IMR-90 (cell line): Measurements from ENCODE around the gene SCYL2. TPM values are rescaled to one million over a fixed set of nuclear protein-coding genes. Genes with fewer than 3 reads are reported as not detected.

ENCODE experiments used
- ATAC-seq: fragments of 200-7000 bp; cut with Tn5 transposase; 2 replicates; pipeline ENCODE4 v1.9.1; 2020; ENCODE audit warnings: low read depth, mild to moderate bottlenecking, moderate library complexity
- BruUV-seq: library from RNA; stranded (reverse); fragments of 400-500 nt; replicated peaks from 2 replicates; lab custom pipeline; 2021; lab: Mats Ljungman, UMichigan
- CTCF ChIA-PET: fragments of 300-600 bp; formaldehyde crosslinking; extraction: SDS; loops from one replicate; lab custom pipeline; 2021; ENCODE audit warnings: antibody characterized with exemption; lab: Yijun Ruan, JAX
- POLR2A ChIA-PET: fragments of 300-600 bp; sonication (Branson Sonifier 250); formaldehyde crosslinking; loops from one replicate; lab custom pipeline; 2022; ENCODE audit warnings: antibody characterized with exemption; ENCODE audit not compliant: unreplicated experiment; lab: Charles Lee
- DNase-seq: peaks from one replicate; pipeline ENCODE4 v3.0.0; 2013
- H2AFZ ChIP-seq: replicated peaks from 2 replicates; pipeline ENCODE3; 2013; ENCODE audit warnings: low read length, mild to moderate bottlenecking; ENCODE audit not compliant: poor library complexity
- H2AK5ac ChIP-seq: 2 replicates; pipeline ENCODE4 v1.6.1; 2013; ENCODE audit warnings: low read depth, low read length, inconsistent platforms
- H2AK9ac ChIP-seq: replicated peaks from 2 replicates; pipeline ENCODE3; 2013; ENCODE audit warnings: mild to moderate bottlenecking, low read depth, low read length, moderate library complexity; ENCODE audit not compliant: poor library complexity
- H2BK120ac ChIP-seq: 2 replicates; pipeline ENCODE4 v1.6.1; 2013; ENCODE audit warnings: low read depth, low read length, inconsistent platforms
- H2BK15ac ChIP-seq: 3 replicates; pipeline ENCODE4 v1.6.1; 2013; ENCODE audit warnings: low read depth, low read length, inconsistent platforms
- H2BK20ac ChIP-seq: 2 replicates; pipeline ENCODE4 v1.6.1; 2013; ENCODE audit warnings: low read depth, mild to moderate bottlenecking, inconsistent platforms, low read length, moderate library complexity
- H2BK5ac ChIP-seq: 2 replicates; pipeline ENCODE4 v1.6.1; 2013; ENCODE audit warnings: mild to moderate bottlenecking, low read depth, low read length, inconsistent platforms; ENCODE audit not compliant: poor library complexity, severe bottlenecking
- H3K14ac ChIP-seq: replicated peaks from 2 replicates; pipeline ENCODE4 v1.6.1; 2013; ENCODE audit warnings: low read depth, low read length, inconsistent platforms
- H3K18ac ChIP-seq: 2 replicates; pipeline ENCODE4 v1.6.1; 2013; ENCODE audit warnings: low read depth, low read length, control low read depth
- H3K23ac ChIP-seq: 2 replicates; pipeline ENCODE4 v1.6.1; 2013; ENCODE audit warnings: low read depth, low read length, inconsistent platforms
- H3K27ac ChIP-seq: 2 replicates; pipeline ENCODE4 v1.5.1; 2013; ENCODE audit warnings: mild to moderate bottlenecking, control low read depth, low read length; ENCODE audit not compliant: insufficient read depth
- H3K27me3 ChIP-seq: 2 replicates; pipeline ENCODE4 v1.6.1; 2013; ENCODE audit warnings: low read length; ENCODE audit not compliant: control insufficient read depth, insufficient read depth
- H3K36me3 ChIP-seq: 2 replicates; pipeline ENCODE4 v1.6.1; 2013; ENCODE audit warnings: low read length, mixed read lengths; ENCODE audit not compliant: control insufficient read depth, insufficient read depth
- H3K4ac ChIP-seq: 2 replicates; pipeline ENCODE4 v1.6.1; 2013; ENCODE audit warnings: low read depth, low read length, inconsistent platforms
- H3K4me1 ChIP-seq: 2 replicates; pipeline ENCODE4 v1.6.1; 2013; ENCODE audit warnings: low read length, mixed read lengths; ENCODE audit not compliant: control insufficient read depth, insufficient read depth
- H3K4me2 ChIP-seq: 2 replicates; pipeline ENCODE4 v1.6.1; 2013; ENCODE audit warnings: low read depth, mild to moderate bottlenecking, control low read depth, low read length, moderate library complexity
- H3K4me3 ChIP-seq: 2 replicates; pipeline ENCODE4 v1.5.1; 2013; ENCODE audit warnings: low read depth, mild to moderate bottlenecking, control low read depth, low read length, moderate library complexity; ENCODE audit not compliant: insufficient read depth
- H3K56ac ChIP-seq: 2 replicates; pipeline ENCODE4 v1.6.1; 2013; ENCODE audit warnings: low read length, inconsistent platforms; ENCODE audit not compliant: insufficient read depth; ENCODE audit errors: extremely low read depth
- H3K79me1 ChIP-seq, 2 experiments: 2 replicates each; pipeline ENCODE4 v1.6.1; 2013; ENCODE audit warnings: low read length in 2 of 2, inconsistent platforms in 1 of 2, low read depth in 1 of 2
- H3K9ac ChIP-seq: 2 replicates; pipeline ENCODE4 v1.6.1; 2013; ENCODE audit warnings: low read depth, low read length, control low read depth
- H3K9me1 ChIP-seq: 2 replicates; pipeline ENCODE4 v1.6.1; 2013; ENCODE audit warnings: low read length, inconsistent platforms; ENCODE audit not compliant: insufficient read depth
- H3K9me3 ChIP-seq: 2 replicates; pipeline ENCODE4 v1.6.1; 2013; ENCODE audit warnings: low read length; ENCODE audit not compliant: control insufficient read depth, insufficient read depth
- H4K20me1 ChIP-seq: 2 replicates; pipeline ENCODE4 v1.6.1; 2013; ENCODE audit warnings: low read length, inconsistent platforms; ENCODE audit not compliant: insufficient read depth
- H4K5ac ChIP-seq: 2 replicates; pipeline ENCODE4 v1.6.1; 2013; ENCODE audit warnings: mild to moderate bottlenecking, low read depth, low read length, control low read depth
- H4K8ac ChIP-seq, 2 experiments: 2 replicates each; pipeline ENCODE4 v1.6.1; 2013; ENCODE audit warnings: low read depth in 2 of 2, low read length in 2 of 2, control low read depth in 1 of 2, inconsistent platforms in 1 of 2
- H4K91ac ChIP-seq: 2 replicates; pipeline ENCODE4 v1.6.1; 2013; ENCODE audit warnings: low read depth, low read length, inconsistent platforms; ENCODE audit not compliant: insufficient read depth
- CEBPB ChIP-seq: IDR thresholded peaks from 2 replicates; pipeline ENCODE4 v1.6.1; 2012; ENCODE audit warnings: low read depth, low read length, improper control_type of control experiment
- CHD1 ChIP-seq: IDR thresholded peaks from 2 replicates; pipeline ENCODE4 v1.6.1; 2012; ENCODE audit warnings: low read depth, low read length, improper control_type of control experiment
- CTCF ChIP-seq: conservative IDR thresholded peaks from 2 replicates; pipeline ENCODE4 v1.5.1; 2012; ENCODE audit warnings: mild to moderate bottlenecking, low read depth, low read length, improper control_type of control experiment
- FOS ChIP-seq: fragments of 150-350 bp; IDR thresholded peaks from 2 replicates; pipeline ENCODE4 v1.6.1; 2016; ENCODE audit warnings: low read depth, low read length
- MAFK ChIP-seq: IDR thresholded peaks from 2 replicates; pipeline ENCODE4 v1.6.1; 2012; ENCODE audit warnings: low read depth, low read length, improper control_type of control experiment
- MAZ ChIP-seq: IDR thresholded peaks from 2 replicates; pipeline ENCODE4 v1.6.1; 2012; ENCODE audit warnings: low read depth, mild to moderate bottlenecking, low read length, improper control_type of control experiment, moderate library complexity, borderline replicate concordance
- MXI1 ChIP-seq: IDR thresholded peaks from 2 replicates; pipeline ENCODE4 v1.6.1; 2012; ENCODE audit warnings: low read depth, mild to moderate bottlenecking, low read length, moderate library complexity, borderline replicate concordance
- NFE2L2 ChIP-seq: fragments of 150-350 bp; IDR thresholded peaks from 2 replicates; pipeline ENCODE4 v1.6.1; 2016; ENCODE audit warnings: low read depth, mild to moderate bottlenecking, low read length
- POLR2A ChIP-seq: IDR thresholded peaks from 2 replicates; pipeline ENCODE4 v1.6.1; 2012; ENCODE audit warnings: mild to moderate bottlenecking, low read depth, low read length
- RCOR1 ChIP-seq: IDR thresholded peaks from 2 replicates; pipeline ENCODE4 v1.6.1; 2012; ENCODE audit warnings: mild to moderate bottlenecking, low read length, improper control_type of control experiment; ENCODE audit not compliant: insufficient replicate concordance
- RFX5 ChIP-seq: IDR thresholded peaks from 2 replicates; pipeline ENCODE4 v1.8.0; 2012; ENCODE audit warnings: low read depth, mild to moderate bottlenecking, low read length, moderate library complexity
- SMC3 ChIP-seq: fragments of 150-350 bp; IDR thresholded peaks from 2 replicates; pipeline ENCODE4 v1.6.1; 2016; ENCODE audit warnings: low read depth, mild to moderate bottlenecking, antibody characterized with exemption, low read length, moderate library complexity
- WGBS, 2 experiments: methylation state at CpG; one replicate each; pipeline versions ENCODE4 v1.1.5 to v1.1.7; 2013; ENCODE audit warnings: missing lambda C conversion rate in 2 of 2; ENCODE audit not compliant: insufficient read length in 1 of 2; ENCODE audit errors: extremely low coverage in 2 of 2; 5-methylcytosine and 5-hydroxymethylcytosine counted together
- dilution Hi-C: fragments of 300-500 bp; cut with HindIII; formaldehyde crosslinking; loops from one replicate; pipeline ENCODE4 v1.14.3; 2018; ENCODE audit warnings: low sequenced_read_pairs; ENCODE audit not compliant: unreplicated experiment
- in situ Hi-C: fragments of 300-500 bp; cut with MboI; formaldehyde crosslinking; loops from 3 replicates; pipeline ENCODE4 v1.14.3; 2019; ENCODE audit warnings: low sequenced_read_pairs, inconsistent platforms, mixed read lengths
- intact Hi-C: fragments of 100-400 bp; cut with micrococcal nuclease; formaldehyde crosslinking; loops from 2 replicates; pipeline ENCODE4 v1.10.0; 2022
- polyA plus RNA-seq, 3 experiments: library from polyadenylated mRNA; depleted of rRNA; stranded (reverse); fragments of >200 nt; gene quantifications; 2 replicates each; pipeline ENCODE4 v1.2.3, GENCODE V29; 2012; ENCODE audit warnings: low replicate concordance in 1 of 3
- total RNA-seq: library from RNA; depleted of rRNA; stranded (reverse); fragments of >200 nt; gene quantifications from 2 replicates; pipeline ENCODE4 v1.2.3, GENCODE V29; 2012
- TF ChIP-seq, protein P1 (sequence below): fragments of 150-350 bp; IDR thresholded peaks from 2 replicates; pipeline ENCODE4 v1.6.1; 2016; ENCODE audit warnings: low read depth, mild to moderate bottlenecking, low read length, moderate library complexity, borderline replicate concordance
- TF ChIP-seq, protein P2 (sequence below): fragments of 150-350 bp; IDR thresholded peaks from 2 replicates; pipeline ENCODE4 v1.6.1; 2017; ENCODE audit warnings: mild to moderate bottlenecking, antibody characterized with exemption, low read length, low read depth

The SCYL2 gene
- total and polyA plus RNA-seq, 2 of the 4 experiments (the other 2 are of a cell fraction): 15.3 to 52.0 TPM

DNA sequence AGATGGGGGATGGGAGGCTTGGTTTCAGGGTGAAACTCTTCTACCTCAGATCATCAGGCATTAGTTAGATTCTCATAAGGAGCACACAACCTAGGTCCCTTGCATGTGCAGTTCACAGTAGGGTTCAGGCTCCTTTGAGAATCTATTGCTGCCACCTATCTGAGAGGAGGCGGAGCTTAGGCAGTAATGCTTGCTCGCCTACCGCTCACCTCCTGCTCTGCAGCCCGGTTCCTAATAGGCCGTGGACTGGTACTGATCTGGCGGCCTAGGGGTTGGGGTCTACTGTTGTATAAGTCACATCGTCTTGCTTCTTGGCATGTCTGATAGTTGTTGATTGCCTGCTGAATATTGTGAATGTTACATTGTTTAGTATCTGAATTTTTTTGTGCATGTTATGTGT lies 12.2 kb downstream of the SCYL2 start:
- CTCF ChIA-PET: interaction anchor here (0.6 to 1.3 kb wide), 3 partner anchors 11 to 455 kb away, joined by 3 to 4 read pairs (median 4); no protein-coding TSS in a partner anchor
- no TSS peak for BruUV-seq
- dilution Hi-C loops: no loop called here
- Histone ChIP-seq H2BK20ac (no peak overlapping the region), H3K9me1 (peaks cover 3% of the 10 kb centered on the region; the same call in 1 of the 2 replicates), H4K5ac (no peak overlapping the region), H2BK15ac (no peak overlapping the region), H3K23ac (no peak overlapping the region), H3K9me3 (no peaks in the 10 kb centered on the region), H3K79me1 (peaks cover 20 to 33% of the 10 kb centered on the region in 2 experiments; a peak in 3 of 4 replicates), H4K20me1 (peaks cover 20% of the 10 kb centered on the region), H2AFZ (no peak overlapping the region), H3K4me1 (peaks cover 2% of the 10 kb centered on the region; the same call in 1 of the 2 replicates), H3K4ac (no peak overlapping the region), H3K18ac (no peak overlapping the region), H3K36me3 (peaks cover 4% of the 10 kb centered on the region; the same call in 1 of the 2 replicates), H4K91ac (no peak overlapping the region), H2AK5ac (no peak overlapping the region), H3K56ac (no peak overlapping the region), H2AK9ac (no peak overlapping the region), H3K27me3 (no peaks in the 10 kb centered on the region), H2BK5ac (no peak overlapping the region), H3K4me2 (no peak overlapping the region), H2BK120ac (no peak overlapping the region), H3K4me3 (no peak overlapping the region), H4K8ac (no peak overlapping the region), H3K27ac (no peak overlapping the region), H3K14ac (no peak overlapping the region), H3K9ac (no peak overlapping the region)
- intact Hi-C loops: loop anchor here (5.0 kb wide), 1 partner anchor 33 kb away; no protein-coding TSS in a partner anchor
- no CpG with 5 or more reads among the region's 7 CpGs for WGBS, 2 experiments
- no peak for ATAC-seq
- no peak for DNase-seq
- TF ChIP-seq FOS: no peak
- TF ChIP-seq MXI1: no peak
- no peak for TF ChIP-seq SMC3
- TF ChIP-seq CTCF: no peak
- TF ChIP-seq POLR2A: no peak
- no peak for TF ChIP-seq RCOR1
- TF ChIP-seq RFX5: no peak
- no peak for TF ChIP-seq CHD1
- TF ChIP-seq, protein P1, sequence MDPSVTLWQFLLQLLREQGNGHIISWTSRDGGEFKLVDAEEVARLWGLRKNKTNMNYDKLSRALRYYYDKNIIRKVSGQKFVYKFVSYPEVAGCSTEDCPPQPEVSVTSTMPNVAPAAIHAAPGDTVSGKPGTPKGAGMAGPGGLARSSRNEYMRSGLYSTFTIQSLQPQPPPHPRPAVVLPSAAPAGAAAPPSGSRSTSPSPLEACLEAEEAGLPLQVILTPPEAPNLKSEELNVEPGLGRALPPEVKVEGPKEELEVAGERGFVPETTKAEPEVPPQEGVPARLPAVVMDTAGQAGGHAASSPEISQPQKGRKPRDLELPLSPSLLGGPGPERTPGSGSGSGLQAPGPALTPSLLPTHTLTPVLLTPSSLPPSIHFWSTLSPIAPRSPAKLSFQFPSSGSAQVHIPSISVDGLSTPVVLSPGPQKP: no peak
- no peak for TF ChIP-seq MAZ
- no peak for TF ChIP-seq CEBPB
- no peak for TF ChIP-seq NFE2L2
- TF ChIP-seq, protein P2, sequence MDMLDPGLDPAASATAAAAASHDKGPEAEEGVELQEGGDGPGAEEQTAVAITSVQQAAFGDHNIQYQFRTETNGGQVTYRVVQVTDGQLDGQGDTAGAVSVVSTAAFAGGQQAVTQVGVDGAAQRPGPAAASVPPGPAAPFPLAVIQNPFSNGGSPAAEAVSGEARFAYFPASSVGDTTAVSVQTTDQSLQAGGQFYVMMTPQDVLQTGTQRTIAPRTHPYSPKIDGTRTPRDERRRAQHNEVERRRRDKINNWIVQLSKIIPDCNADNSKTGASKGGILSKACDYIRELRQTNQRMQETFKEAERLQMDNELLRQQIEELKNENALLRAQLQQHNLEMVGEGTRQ: no peak
- TF ChIP-seq MAFK: no peak
- POLR2A ChIA-PET: interaction anchor here (0.6 kb wide), 1 partner anchor 78 kb away, joined by 12 read pairs; no protein-coding TSS in a partner anchor
- in situ Hi-C loops: no loop called here
